NCI-H774 (cell line): Measurements from ENCODE around the gene ATAD5.
"Not testable (repeated sequence)": the region's sequence is repeated elsewhere in the genome, so short reads cannot be mapped to it uniquely, and the experiment has no call there.

ENCODE experiments used
- DNase-seq: peaks from one replicate; lab custom pipeline; 2025; lab: John Stamatoyannopoulos, UW

Gene ATAD5

DNA sequence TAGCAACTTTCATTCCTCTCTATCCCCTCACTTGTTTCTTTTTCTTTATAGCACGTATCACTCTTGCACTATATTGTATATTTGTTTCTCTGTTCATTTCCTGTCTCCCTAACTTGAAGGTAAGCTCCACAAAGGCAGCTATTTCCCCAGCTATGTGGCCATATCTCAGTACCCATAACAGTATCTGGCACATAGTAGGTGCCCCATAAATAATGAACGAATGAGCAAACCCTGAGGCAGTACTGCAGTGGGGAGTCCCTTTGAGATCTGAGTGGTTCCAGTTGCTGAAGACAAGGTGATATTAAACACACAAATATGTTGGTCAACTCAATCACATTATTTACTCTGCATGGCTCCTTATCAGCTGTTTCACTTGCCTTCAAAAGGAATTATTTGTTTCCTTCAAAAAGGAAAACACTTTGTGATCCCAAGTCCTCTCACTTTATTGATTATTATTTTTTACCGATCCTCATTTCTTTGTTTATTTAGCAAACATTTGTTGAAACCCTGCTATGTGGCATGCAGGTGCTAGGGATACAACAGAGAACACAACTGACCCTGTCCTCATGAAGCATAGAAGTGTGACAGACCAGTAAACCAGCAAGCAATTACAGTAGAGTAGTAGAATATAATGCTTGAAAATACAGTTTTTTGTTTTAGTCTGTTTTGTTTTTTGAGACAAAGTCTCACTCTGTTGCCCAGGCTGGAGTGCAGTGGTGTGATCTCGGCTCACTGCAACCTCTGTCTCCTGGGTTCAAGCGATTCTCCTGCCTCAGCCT is 84.3 kb downstream of the ATAD5 start:
- DNase-seq, result no peak

DNA sequence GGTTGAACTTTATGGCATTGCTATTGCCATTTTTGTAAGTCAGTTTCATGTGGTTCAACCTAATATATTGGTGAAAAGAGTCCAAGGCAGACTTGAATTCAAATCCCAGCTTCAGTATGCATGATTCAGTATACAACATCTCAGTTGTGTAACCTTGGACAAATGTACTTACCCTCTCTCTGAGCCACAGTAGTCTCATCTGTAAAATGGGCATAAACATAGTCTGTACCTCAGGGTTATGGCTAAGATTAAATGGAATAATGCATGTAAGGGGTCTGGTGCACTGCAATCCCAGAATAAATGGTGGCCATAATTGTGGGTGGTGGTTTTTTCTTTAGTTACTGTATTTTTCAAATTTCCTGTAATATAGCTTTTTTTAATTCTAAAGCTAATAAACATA is 85.3 kb downstream of the ATAD5 start:
- no peak for DNase-seq

DNA sequence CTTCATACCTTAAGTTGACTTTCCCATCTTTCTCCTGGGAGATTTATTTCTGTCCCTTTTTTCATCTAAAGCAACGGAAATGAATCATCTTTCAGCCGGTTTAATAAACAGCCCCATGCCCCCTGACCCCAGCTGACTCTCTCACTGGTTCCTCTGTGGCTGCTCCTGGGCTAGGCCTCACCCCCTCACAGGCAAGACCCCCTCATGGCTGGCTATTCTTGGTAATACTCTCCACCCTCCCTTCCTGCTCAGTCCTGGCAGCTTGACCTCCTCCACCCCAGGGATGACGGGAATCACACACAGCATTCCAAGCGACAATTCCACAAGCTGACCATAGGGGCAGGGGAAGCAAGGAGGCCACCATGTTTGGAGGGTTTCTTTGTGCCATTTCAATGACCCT is 88.5 kb downstream of the ATAD5 start:
- no peak for DNase-seq

- DNase-seq, result no peak
Measured at GRCh38 chr17:30920683-30921543, 89.1 kb downstream of the ATAD5 start.

GRCh38 chr17:30921544-30922196 is 89.9 kb downstream of the ATAD5 start, which contains the start of gene ADAP2:
TSS of gene ADAP2 (plus strand) at chr17:30921945. CDS start at chr17:30922015, 70 bp downstream.
- DNase-seq, result peak; percentile 16

GRCh38 chr17:30922235-30923030 is 90.7 kb downstream of the ATAD5 start:
- no peak for DNase-seq

- DNase-seq, result no peak
Measured at GRCh38 chr17:30924341-30924740, 92.6 kb downstream of the ATAD5 start.

- no peak for DNase-seq
Measured at GRCh38 chr17:30926516-30926915, 94.8 kb downstream of the ATAD5 start.

GRCh38 chr17:30927756-30928155 is 96.0 kb downstream of the ATAD5 start:
- DNase-seq, result no peak

GRCh38 chr17:30928584-30928983 is 96.8 kb downstream of the ATAD5 start:
- DNase-seq, result no peak

GRCh38 chr17:30929081-30929633 is 97.4 kb downstream of the ATAD5 start:
- no peak for DNase-seq

DNA sequence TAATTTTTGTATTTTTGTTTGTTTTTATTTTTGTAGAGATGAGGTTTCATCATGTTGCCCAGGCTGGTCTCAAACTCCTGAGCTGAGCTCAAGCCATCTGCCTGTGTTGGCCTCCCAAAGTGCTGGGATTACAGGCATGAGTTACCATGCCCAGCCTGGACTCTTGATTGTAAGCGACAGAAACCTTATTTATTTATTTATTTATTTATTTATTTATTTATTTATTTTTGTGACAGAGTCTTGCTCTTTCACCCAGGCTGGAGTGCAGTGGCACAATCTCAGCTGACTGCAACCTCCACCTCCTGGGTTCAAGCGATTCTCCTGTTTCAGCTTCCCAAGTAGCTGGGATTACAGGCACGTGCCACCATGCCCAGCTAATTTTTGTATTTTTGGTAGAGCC is 98.1 kb downstream of the ATAD5 start:
- not testable (repeated sequence) for DNase-seq

GRCh38 chr17:30930495-30930894 is 98.7 kb downstream of the ATAD5 start:
- no peak for DNase-seq

GRCh38 chr17:30931582-30931981 is 99.8 kb downstream of the ATAD5 start:
- not testable (repeated sequence) for DNase-seq

DNA sequence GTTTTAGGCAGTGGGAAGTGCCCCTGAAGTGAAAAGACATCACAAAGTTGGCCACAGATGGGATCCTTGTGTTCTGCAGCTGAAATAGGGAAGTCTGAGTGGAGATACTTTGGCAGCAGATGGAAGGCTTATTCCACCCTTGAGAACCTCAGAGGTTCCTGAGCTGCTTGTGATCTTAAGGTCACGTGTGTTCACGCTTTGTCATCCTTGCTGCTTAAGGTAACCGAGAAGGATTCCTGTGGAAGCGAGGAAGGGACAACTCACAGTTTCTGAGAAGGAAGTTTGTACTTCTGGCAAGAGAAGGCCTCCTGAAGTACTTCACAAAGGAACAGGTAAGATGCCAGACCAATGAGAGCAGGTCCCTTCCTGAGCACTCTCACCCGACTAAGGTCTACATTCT is 102.2 kb downstream of the ATAD5 start:
- no peak for DNase-seq

- no peak for DNase-seq
Measured at GRCh38 chr17:30939051-30939689, 107.4 kb downstream of the ATAD5 start.

GRCh38 chr17:30942308-30943079 is 110.7 kb downstream of the ATAD5 start:
- DNase-seq, result no peak
